Measurements from ENCODE around the gene MYLK4.

DNA sequence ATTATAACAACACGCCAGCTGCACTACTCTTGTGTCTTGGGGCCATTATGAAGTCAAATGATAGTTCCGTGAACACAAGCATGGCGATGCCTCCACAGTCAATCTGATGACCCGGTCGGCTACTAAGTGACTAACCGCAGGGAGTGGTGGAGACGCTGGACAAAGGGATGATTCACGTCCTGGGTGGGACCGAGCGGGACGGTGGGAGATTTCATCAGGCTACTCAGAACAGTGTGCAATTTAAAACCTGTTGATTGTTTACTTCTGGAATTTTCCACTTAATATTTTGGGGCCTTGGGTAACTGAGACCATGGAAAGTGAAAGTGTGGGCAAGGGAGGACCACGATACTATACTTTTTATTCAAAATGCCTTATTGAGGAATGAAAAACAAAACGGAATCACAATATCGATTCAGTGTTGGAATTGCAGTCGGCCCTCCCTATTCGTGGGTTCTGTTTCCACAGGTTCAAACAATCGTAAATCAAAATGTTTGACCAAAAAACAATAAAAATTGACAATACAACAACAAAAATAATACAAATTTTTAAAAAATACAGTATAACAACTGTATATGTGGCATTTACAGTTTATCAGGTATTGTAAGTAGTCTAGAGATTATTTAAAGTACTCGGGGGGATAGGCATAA is 66.5 kb downstream of the MYLK4 start:
- TF ChIP-seq, protein P1, sequence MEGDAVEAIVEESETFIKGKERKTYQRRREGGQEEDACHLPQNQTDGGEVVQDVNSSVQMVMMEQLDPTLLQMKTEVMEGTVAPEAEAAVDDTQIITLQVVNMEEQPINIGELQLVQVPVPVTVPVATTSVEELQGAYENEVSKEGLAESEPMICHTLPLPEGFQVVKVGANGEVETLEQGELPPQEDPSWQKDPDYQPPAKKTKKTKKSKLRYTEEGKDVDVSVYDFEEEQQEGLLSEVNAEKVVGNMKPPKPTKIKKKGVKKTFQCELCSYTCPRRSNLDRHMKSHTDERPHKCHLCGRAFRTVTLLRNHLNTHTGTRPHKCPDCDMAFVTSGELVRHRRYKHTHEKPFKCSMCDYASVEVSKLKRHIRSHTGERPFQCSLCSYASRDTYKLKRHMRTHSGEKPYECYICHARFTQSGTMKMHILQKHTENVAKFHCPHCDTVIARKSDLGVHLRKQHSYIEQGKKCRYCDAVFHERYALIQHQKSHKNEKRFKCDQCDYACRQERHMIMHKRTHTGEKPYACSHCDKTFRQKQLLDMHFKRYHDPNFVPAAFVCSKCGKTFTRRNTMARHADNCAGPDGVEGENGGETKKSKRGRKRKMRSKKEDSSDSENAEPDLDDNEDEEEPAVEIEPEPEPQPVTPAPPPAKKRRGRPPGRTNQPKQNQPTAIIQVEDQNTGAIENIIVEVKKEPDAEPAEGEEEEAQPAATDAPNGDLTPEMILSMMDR (IDR thresholded peaks at IDR 0.05) = no peak
- TF ChIP-seq POLR2A (IDR thresholded peaks at IDR 0.05) = no peak
- TF ChIP-seq EP300 (IDR thresholded peaks at IDR 0.05) = no peak
